T-helper 2 cell (primary cell): ENCODE data around the gene PEX3.
"Not testable (repeated sequence)": the region's sequence is repeated elsewhere in the genome, so short reads cannot be mapped to it uniquely, and the experiment has no call there.

Source experiments
- DNase-seq, 5 experiments: peaks; one replicate each; pipeline versions ENCODE4 v3.0.0 to v3.0.0-alpha.2; 2012 to 2022
- total RNA-seq, 2 donors: gene quantifications; one replicate each; lab custom pipeline; 2026; lab: John Stamatoyannopoulos, UW

Gene PEX3
- 10.2 to 10.6 reads per million in 2 donors for total RNA-seq

GRCh38 chr6:143450453-143451371, at the start of gene PEX3, which contains the start of gene ADAT2:
TSS of gene PEX3 (plus strand) at chr6:143450805. CDS start at chr6:143451043, 238 bp downstream.
TSS of gene ADAT2 (minus strand) at chr6:143450695. CDS start at chr6:143450658, 37 bp downstream.
- DNase-seq: peak; percentile 78 to 98 (median 89)

GRCh38 chr6:143401068-143401446, 49.5 kb upstream of the PEX3 start:
- no peak for DNase-seq

- no peak for DNase-seq
These were observed 48.8 kb upstream of the PEX3 start for GRCh38 chr6:143401636-143402370.

GRCh38 chr6:143402721-143403336, 47.8 kb upstream of the PEX3 start:
- DNase-seq: no peak

GRCh38 chr6:143405373-143406154, 45.0 kb upstream of the PEX3 start:
- DNase-seq: no peak

- no peak for DNase-seq
These were observed 43.9 kb upstream of the PEX3 start for GRCh38 chr6:143406673-143407072.

GRCh38 chr6:143408151-143408786, 42.3 kb upstream of the PEX3 start:
- no peak for DNase-seq

GRCh38 chr6:143408787-143409162, 41.8 kb upstream of the PEX3 start:
- no peak for DNase-seq

- no peak for DNase-seq
These were observed 39.7 kb upstream of the PEX3 start for GRCh38 chr6:143410859-143411270.

GRCh38 chr6:143414769-143415168, 35.8 kb upstream of the PEX3 start:
- no peak for DNase-seq

- DNase-seq: no peak
These were observed 31.1 kb upstream of the PEX3 start for GRCh38 chr6:143419526-143419925.

GRCh38 chr6:143426026-143426425, 24.6 kb upstream of the PEX3 start:
- DNase-seq: no peak

- DNase-seq: peak; percentile 40 to 80 (median 53)
These were observed 23.3 kb upstream of the PEX3 start for GRCh38 chr6:143427109-143427817.

- DNase-seq: no peak
These were observed 20.6 kb upstream of the PEX3 start for GRCh38 chr6:143429970-143430369.

- no peak for DNase-seq
These were observed 19.4 kb upstream of the PEX3 start for GRCh38 chr6:143431226-143431625.

GRCh38 chr6:143432588-143432987, 18.0 kb upstream of the PEX3 start:
- DNase-seq: no peak

GRCh38 chr6:143441010-143441409, 9.6 kb upstream of the PEX3 start:
- no peak for DNase-seq

GRCh38 chr6:143441680-143442545, 8.7 kb upstream of the PEX3 start:
- DNase-seq: peak in 1 of 5 experiments; percentile 91

- no peak for DNase-seq
These were observed 7.5 kb upstream of the PEX3 start for GRCh38 chr6:143443096-143443495.

GRCh38 chr6:143447865-143448264, 2.7 kb upstream of the PEX3 start:
- not testable (repeated sequence) for DNase-seq
